ENCODE results near the gene CFAP69.
"Not testable (repeated sequence)": the region's sequence is repeated elsewhere in the genome, so short reads cannot be mapped to it uniquely, and the experiment has no call there.

The CFAP69 gene

DNA sequence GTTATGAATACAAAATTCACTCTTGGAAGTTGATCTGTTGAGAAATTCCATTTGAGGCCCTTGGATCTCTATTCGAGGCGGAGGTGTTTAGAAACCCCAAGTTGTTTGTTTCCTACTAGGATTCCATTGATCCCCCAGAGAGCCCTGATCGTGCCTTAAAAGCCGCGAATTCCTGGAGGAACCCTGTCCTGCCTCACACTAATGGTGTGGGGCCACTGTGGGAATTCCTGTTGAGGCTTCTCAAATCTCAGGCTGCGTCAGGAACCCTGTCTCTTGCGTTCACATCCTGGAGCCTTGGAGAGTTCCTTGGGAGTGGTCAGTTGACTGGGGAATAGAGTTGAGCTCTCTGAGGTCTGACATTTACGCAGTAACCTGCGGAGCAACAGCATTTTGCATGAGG, 1.2 kb downstream of the CFAP69 start:
- DNase-seq (ENCODE audit: low read depth): no peak
- TF ChIP-seq, protein P1, sequence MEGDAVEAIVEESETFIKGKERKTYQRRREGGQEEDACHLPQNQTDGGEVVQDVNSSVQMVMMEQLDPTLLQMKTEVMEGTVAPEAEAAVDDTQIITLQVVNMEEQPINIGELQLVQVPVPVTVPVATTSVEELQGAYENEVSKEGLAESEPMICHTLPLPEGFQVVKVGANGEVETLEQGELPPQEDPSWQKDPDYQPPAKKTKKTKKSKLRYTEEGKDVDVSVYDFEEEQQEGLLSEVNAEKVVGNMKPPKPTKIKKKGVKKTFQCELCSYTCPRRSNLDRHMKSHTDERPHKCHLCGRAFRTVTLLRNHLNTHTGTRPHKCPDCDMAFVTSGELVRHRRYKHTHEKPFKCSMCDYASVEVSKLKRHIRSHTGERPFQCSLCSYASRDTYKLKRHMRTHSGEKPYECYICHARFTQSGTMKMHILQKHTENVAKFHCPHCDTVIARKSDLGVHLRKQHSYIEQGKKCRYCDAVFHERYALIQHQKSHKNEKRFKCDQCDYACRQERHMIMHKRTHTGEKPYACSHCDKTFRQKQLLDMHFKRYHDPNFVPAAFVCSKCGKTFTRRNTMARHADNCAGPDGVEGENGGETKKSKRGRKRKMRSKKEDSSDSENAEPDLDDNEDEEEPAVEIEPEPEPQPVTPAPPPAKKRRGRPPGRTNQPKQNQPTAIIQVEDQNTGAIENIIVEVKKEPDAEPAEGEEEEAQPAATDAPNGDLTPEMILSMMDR (IDR thresholded peaks at IDR 0.05; ENCODE audit: control insufficient read depth, insufficient read depth, low read depth, low read length, missing control alignments): no peak
- peak overlapping the region; percentile 96; the same call in 1 of the 2 replicates for H3K4me3 ChIP-seq (ENCODE audit: control insufficient read depth, low read depth, low read length)

DNA sequence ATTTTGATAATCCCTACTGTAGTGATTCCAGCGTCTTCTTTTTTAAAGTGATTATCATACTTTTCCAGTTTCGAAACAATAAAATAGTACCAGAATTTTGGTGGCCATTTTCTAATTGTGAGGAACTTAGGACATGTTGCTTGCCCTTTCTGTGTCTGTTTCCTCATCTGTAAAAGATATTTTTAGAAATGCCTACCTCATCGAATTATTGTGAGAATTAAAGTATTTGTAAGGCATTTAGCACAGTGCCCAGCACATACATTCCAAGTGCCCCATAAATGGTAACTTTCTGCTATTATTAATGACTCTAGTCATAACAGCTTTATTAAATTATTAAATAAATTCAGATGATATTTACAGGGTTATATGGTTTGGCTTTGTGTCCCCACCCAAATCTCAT, 3.7 kb downstream of the CFAP69 start:
- no peak overlapping the region for H3K4me3 ChIP-seq (ENCODE audit: control insufficient read depth, low read depth, low read length)
- DNase-seq (ENCODE audit: low read depth): no peak
- TF ChIP-seq, protein P1 (IDR thresholded peaks at IDR 0.05; ENCODE audit: control insufficient read depth, insufficient read depth, low read depth, low read length, missing control alignments): no peak

DNA sequence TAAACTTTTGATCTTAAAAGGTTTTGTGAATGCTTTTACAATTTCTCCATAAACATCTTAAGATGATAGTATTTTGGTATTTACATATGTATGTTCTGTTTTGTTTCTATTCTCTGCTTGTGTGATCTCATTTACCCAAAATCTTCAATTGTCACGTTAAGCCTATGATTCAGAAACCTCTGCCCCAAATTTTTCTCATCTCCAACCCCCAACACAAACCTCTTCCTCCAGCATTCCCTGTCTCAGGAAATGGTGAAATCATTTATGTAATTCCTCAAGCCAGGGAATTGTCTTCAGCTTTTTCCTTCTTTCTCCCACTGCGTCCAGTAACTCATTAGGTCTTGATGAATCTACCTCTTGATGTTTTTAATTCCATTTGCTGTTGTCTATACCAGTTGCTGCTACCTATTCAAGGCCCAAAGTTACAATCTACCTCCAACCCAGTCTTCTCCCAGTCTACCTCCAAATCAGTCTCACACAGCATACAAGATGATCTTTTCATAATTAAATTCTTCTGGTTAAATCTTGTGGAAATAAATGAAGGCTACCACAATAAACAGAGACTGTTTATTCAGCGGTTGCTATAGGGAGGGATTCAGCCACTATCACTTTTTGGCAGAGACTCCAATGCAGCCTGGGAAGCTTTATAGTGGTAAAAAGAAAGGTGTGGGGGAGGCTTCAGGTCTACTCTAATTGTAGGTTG, 5.8 kb downstream of the CFAP69 start:
- DNase-seq (ENCODE audit: low read depth): no peak
- TF ChIP-seq, protein P1 (IDR thresholded peaks at IDR 0.05; ENCODE audit: control insufficient read depth, insufficient read depth, low read depth, low read length, missing control alignments): no peak
- H3K4me3 ChIP-seq (ENCODE audit: control insufficient read depth, low read depth, low read length): no peak overlapping the region

DNA sequence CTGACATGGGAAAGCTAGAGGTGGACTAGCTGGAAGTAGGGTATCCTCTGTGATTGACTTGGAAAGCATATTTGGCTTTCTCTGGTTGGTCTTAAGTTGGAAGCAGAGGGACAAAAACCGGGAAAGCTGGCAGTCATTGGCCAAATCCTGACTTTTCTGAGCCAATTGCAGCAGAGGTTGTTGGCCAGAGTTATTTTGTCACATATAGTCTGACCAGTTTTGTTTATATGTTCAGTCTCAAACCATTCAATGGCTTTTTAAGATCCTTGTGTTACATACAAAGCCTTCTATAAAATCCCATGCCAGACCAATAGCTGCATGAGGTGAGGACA, 6.3 kb downstream of the CFAP69 start:
- DNase-seq (ENCODE audit: low read depth): no peak
- TF ChIP-seq, protein P1 (IDR thresholded peaks at IDR 0.05; ENCODE audit: control insufficient read depth, insufficient read depth, low read depth, low read length, missing control alignments): no peak
- no peak overlapping the region for H3K4me3 ChIP-seq (ENCODE audit: control insufficient read depth, low read depth, low read length)

DNA sequence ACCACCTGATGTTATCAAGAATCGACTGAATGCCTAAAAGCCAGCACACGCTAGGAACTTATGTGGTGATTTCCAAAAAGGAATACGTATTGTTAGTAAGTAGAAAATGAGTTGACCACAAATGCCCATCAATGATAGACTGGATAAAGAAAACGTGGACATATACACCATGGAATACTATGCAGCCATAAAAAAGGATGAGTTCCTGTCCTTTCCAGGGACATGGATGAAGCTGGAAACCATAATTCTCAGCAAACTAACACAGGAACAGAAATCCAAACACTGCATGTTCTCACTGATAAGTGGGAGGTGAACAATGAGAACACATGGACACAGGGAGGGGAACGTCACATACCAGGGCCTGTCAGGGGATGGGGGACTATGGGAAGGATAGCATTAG, 11.0 kb downstream of the CFAP69 start:
- H3K4me3 ChIP-seq (ENCODE audit: control insufficient read depth, low read depth, low read length); DNase-seq (ENCODE audit: low read depth): not testable (repeated sequence)

DNA sequence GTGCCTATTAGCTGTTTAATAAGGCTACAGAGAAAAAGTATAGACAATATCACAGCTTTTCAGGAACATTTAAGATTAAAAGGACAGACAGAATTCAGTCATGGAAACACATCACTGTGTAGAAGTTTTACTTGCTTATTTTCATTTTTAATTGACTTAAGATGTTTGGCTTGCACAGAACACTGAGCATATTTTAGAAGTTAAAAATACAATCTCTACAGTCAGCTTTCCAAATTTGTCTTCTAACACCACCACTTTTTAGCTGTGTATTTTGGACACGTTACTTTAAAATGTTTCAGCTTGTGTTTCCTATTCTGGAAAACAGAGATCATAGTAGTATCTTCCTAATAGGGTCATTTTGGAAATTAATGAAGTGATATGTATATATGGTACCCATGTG, 11.8 kb downstream of the CFAP69 start:
- H3K4me3 ChIP-seq (ENCODE audit: control insufficient read depth, low read depth, low read length): no peak overlapping the region
- TF ChIP-seq, protein P1 (IDR thresholded peaks at IDR 0.05; ENCODE audit: control insufficient read depth, insufficient read depth, low read depth, low read length, missing control alignments): no peak
- no peak for DNase-seq (ENCODE audit: low read depth)

- no peak for DNase-seq (ENCODE audit: low read depth)
- TF ChIP-seq, protein P1 (IDR thresholded peaks at IDR 0.05; ENCODE audit: control insufficient read depth, insufficient read depth, low read depth, low read length, missing control alignments): no peak
- no peak overlapping the region for H3K4me3 ChIP-seq (ENCODE audit: control insufficient read depth, low read depth, low read length)
Observed at GRCh38 chr7:90261441-90261840, 16.5 kb downstream of the CFAP69 start.

Measured in AG09309 (cell line).